Activated T-cell treated with anti-CD3 and anti-CD28 coated beads for 48 hours (primary cell): ENCODE measurements around the gene PRMT1.

Experiments
- DNase-seq: peaks from one replicate; pipeline ENCODE4 v3.0.0-alpha.2; 2020; ENCODE audit warnings: low read depth

Gene PRMT1

DNA sequence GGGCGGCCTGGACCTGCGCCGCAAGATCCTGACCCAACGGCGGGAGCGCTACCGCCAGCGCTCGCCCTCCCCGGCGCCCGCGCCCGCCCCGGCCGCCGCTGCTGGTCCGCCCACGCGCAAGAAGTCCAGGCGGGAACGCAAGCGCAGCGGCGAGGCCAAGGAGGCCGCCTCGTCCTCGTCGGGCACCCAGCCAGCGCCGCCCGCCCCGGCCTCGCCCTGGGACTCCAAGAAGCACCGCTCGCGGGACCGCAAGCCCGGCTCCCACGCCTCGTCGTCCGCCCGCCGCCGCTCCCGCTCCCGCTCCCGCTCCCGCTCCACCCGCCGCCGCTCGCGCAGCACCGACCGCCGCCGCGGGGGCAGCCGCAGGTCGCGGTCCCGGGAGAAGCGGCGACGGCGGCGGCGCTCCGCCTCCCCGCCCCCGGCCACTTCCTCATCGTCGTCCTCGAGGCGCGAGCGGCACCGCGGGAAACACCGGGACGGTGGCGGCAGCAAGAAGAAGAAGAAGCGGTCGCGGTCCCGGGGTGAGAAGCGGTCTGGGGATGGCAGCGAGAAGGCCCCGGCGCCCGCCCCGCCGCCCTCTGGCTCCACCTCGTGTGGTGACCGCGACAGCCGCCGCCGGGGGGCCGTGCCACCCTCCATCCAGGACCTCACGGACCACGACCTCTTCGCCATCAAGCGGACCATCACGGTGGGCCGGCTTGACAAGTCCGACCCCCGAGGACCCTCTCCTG, 25.1 kb upstream of the PRMT1 start:
- DNase-seq: no peak

DNA sequence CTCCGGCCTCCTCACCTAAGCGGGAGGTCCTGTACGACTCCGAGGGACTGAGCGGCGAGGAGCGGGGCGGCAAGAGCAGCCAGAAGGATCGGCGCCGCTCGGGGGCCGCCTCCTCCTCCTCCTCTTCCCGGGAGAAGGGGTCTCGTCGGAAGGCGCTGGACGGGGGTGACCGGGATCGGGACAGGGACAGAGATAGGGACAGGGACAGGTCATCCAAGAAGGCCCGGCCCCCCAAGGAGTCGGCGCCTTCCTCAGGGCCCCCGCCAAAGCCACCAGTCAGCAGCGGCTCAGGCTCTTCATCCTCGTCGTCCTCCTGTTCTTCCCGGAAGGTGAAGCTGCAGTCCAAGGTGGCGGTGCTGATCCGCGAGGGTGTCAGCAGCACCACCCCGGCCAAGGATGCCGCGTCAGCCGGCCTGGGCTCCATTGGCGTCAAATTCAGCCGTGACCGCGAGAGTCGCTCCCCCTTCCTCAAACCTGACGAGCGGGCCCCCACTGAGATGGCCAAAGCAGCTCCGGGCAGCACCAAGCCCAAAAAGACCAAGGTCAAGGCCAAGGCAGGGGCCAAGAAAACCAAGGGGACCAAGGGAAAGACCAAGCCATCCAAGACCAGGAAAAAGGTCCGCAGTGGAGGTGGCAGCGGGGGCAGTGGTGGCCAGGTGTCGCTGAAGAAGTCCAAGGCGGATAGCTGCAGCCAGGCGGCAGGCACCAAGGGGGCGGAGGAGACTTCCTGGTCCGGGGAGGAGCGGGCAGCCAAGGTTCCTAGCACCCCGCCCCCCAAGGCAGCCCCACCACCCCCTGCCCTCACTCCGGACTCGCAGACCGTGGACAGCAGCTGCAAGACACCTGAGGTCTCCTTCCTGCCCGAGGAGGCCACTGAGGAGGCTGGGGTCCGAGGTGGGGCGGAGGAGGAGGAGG, 24.3 kb upstream of the PRMT1 start:
- DNase-seq: no peak

DNA sequence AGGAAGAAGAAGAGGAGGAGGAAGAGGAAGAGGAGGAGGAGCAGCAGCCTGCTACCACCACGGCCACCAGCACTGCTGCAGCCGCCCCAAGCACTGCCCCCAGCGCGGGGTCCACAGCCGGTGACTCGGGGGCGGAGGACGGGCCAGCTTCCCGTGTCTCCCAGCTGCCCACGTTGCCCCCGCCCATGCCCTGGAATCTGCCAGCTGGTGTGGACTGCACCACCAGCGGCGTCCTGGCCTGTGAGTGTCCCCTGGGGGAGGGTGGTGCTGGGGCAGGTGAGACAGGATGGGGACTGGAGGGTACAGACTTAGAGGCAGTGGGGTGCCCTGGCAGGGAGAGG, 23.6 kb upstream of the PRMT1 start:
- no peak for DNase-seq

DNA sequence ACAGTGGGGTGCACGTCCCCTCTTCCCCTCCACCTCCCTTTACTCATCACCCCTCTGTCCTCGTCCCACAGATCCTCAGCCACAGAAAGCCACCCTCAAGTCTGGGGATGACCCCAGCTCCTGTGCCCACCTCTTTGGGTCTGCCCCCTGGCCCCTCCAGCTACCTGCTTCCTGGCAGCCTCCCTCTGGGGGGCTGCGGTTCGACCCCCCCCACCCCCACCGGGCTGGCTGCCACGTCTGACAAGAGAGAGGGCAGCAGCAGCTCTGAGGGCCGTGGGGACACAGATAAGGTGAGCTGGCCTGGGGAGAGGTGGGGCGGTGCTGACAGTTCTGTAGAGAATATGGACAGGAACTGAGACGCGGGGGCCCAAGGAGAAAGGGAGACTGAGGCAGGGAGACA, 22.5 kb upstream of the PRMT1 start:
- no peak for DNase-seq

- DNase-seq: no peak
Measured at GRCh38 chr19:49655570-49656455, 21.3 kb upstream of the PRMT1 start.

- no peak for DNase-seq
Measured at GRCh38 chr19:49656456-49657109, 20.5 kb upstream of the PRMT1 start.

GRCh38 chr19:49657493-49658138, 19.5 kb upstream of the PRMT1 start:
- DNase-seq: no peak

- DNase-seq: no peak
Measured at GRCh38 chr19:49658139-49658517, 18.9 kb upstream of the PRMT1 start.

GRCh38 chr19:49658566-49659442, 18.3 kb upstream of the PRMT1 start:
- no peak for DNase-seq

DNA sequence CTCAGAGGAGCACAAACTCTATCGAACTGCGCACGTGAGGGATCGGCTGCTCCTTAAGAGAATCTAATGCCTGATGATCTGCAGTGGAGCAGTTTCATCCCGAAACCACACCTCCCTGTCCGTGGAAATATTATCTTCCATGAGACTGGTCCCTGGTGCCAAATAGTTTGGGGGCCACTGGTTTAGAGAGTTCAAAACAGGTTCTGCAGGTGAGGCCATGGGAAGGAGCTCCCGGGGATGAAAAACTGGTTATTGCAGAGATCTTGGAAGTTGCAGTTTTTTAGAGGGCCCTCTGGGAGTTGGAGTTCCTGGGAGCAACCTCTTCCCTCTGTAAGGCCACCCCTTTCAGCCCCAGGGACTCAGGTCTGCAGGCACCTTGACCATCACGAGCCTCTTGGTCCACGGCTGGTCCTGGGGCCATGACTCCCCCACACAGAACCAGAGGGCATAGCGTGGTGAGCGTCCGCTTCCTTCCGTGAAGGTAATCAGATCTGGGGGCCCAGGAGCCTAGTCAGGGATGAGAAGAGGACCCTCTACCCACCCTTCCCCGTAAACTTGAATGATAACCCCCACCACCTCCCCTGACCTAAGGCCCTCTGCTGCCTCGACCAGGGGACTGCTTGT, 16.6 kb upstream of the PRMT1 start:
- DNase-seq: no peak

GRCh38 chr19:49662011-49662410, 15.1 kb upstream of the PRMT1 start:
- DNase-seq: no peak

GRCh38 chr19:49663224-49663623, 13.8 kb upstream of the PRMT1 start:
- DNase-seq: no peak

DNA sequence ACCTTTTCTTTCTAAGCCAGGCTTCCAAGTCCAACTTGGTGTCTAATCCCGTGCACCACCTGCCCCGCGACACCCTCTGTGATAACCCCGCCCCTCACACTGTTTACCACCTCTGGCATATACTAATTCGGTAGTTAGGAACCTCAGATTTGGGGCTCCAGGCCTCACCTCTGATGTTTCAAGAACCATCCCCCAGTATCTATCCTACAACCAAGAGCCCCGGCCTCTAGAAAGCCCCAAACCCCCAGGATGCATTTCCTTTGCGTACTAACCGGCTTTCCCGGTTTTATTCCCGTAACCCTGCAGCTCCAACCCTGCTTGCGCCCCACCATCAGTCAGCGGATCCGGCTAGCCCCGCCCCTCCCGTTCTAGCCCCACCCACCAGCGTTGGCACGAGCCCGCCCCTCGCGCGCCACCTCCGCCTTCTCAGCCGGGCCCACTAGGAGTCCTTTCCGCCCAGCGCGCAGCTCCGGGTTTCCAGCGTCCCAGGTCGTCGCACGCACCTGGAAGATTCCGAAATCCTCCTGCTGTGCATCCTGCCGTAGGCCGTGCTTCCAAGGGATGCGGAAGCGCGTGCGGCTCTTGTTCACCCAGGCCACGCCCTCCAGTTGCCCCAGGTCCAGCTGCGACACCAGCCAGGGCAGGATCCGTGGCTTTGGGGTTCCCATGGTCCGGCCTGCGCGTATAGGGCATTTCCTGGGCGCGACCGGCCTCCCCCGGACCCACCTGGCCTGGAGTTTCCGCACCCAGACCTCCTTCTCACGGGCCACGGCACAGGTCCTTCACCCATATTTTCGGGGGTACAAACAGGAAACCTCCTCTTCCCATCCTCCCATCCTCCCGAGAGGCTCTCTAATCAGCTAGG, 12.7 kb upstream of the PRMT1 start:
- peak; percentile 89 for DNase-seq

DNA sequence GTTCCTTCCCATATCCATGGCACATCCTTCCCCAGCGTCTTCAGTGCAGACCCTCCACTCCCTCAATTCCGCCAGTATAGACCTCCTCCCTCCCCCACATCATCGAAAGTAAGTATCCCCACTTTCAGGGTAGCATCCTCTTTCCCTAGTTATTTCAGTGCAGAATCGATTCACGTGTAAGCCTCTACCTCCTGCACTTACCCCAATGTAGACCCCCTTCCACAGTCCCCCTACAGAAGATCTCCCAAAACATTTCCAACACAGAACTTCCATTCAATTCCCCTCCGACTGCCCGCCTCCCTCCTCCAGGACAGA, 12.1 kb upstream of the PRMT1 start:
- DNase-seq: no peak

GRCh38 chr19:49665351-49666119, 11.5 kb upstream of the PRMT1 start, which contains the start of the genes BCL2L12 and IRF3:
Gene BCL2L12, plus strand, starts transcription at chr19:49665933. Its CDS starts 760 bp downstream, at chr19:49666693.
Gene IRF3, minus strand, starts transcription at chr19:49665857. Its CDS starts 1,019 bp downstream, at chr19:49664838.
- DNase-seq: peak; percentile 98

DNA sequence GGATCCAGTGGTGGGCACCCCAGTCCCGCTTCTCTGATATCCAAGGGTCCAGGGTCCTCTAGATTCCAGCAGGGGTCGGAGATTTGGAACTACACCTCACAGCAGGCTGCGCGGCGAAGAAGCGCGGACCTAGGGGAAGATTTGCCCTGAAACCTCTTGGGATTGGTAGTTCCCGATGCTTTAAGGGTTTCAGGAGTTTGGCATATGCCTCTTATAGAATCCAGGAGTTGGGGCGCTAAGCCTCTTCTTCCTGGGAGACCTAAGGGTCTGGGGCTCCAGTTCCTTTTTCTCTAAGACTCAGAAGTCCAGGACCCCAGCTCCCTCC, 11.0 kb upstream of the PRMT1 start:
- no peak for DNase-seq

- no peak for DNase-seq
Measured at GRCh38 chr19:49667473-49667872, 9.6 kb upstream of the PRMT1 start.

- DNase-seq: no peak
Measured at GRCh38 chr19:49669516-49669915, 7.6 kb upstream of the PRMT1 start.
